ENCODE results near the gene SH3YL1.

Gene SH3YL1

DNA sequence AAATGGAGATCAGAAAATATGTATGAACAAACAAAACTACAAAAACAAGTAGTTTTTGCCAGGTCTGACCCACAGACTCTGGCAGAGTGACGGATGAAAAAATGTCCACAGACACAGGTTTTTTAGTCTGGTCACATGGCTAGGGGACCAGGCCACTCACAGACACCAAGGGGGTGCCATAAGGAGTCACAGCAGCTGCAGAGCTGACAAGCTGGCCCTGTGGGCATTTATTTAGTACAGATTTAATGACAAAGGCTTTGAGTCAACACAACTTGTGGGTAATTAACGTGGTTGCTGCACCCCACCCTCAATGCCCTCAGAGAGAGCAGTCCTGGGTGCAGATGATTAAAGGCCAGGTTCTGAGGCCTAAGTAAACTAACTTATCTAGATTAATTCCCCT, 76.0 kb downstream of the SH3YL1 start:
- no peak overlapping the region for H3K4me3 ChIP-seq (ENCODE audit: low read length)
- no peak overlapping the region for H2AFZ ChIP-seq (ENCODE audit: low read length)
- TF ChIP-seq EZH2 (optimal IDR thresholded peaks at IDR 0.05; ENCODE audit: low read depth, low read length) (no peak), EZH2phosphoT487 (IDR thresholded peaks at IDR 0.05; ENCODE audit: low read length) (no peak)
- TF ChIP-seq, protein P1, sequence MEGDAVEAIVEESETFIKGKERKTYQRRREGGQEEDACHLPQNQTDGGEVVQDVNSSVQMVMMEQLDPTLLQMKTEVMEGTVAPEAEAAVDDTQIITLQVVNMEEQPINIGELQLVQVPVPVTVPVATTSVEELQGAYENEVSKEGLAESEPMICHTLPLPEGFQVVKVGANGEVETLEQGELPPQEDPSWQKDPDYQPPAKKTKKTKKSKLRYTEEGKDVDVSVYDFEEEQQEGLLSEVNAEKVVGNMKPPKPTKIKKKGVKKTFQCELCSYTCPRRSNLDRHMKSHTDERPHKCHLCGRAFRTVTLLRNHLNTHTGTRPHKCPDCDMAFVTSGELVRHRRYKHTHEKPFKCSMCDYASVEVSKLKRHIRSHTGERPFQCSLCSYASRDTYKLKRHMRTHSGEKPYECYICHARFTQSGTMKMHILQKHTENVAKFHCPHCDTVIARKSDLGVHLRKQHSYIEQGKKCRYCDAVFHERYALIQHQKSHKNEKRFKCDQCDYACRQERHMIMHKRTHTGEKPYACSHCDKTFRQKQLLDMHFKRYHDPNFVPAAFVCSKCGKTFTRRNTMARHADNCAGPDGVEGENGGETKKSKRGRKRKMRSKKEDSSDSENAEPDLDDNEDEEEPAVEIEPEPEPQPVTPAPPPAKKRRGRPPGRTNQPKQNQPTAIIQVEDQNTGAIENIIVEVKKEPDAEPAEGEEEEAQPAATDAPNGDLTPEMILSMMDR (IDR thresholded peaks at IDR 0.05; ENCODE audit: low read length), result no peak
- H3K4me2 ChIP-seq (ENCODE audit: low read depth, low read length), result no peak overlapping the region
- H3K4me1 ChIP-seq (ENCODE audit: low read length), result no peaks in the 10 kb centered on the region
- H3K9me3 ChIP-seq (replicated peaks; ENCODE audit: insufficient read depth, low read length), result 0 out of 2 replicates have a peak, but pooled peaks cover 4% of the 10 kb centered on the region
- no peak overlapping the region for H3K27ac ChIP-seq (ENCODE audit: low read length)
- H4K20me1 ChIP-seq (ENCODE audit: insufficient read depth, low read length), result no peaks in the 10 kb centered on the region
- no peaks in the 10 kb centered on the region for H3K79me2 ChIP-seq (ENCODE audit: low read length)
- DNase-seq, result no peak
- no peaks in the 10 kb centered on the region for H3K9me2 ChIP-seq (replicated peaks; ENCODE audit: insufficient read depth, low read length)
- H3K36me3 ChIP-seq (replicated peaks; ENCODE audit: insufficient read depth, low read length), result no peaks in the 10 kb centered on the region
- no peak overlapping the region for H3K9ac ChIP-seq (ENCODE audit: low read length)
- no peaks in the 10 kb centered on the region for H3K27me3 ChIP-seq (replicated peaks; ENCODE audit: insufficient read depth, low read length)
- no peaks in the 10 kb centered on the region for H3F3A ChIP-seq (ENCODE audit: insufficient read depth, low read length)

DNA sequence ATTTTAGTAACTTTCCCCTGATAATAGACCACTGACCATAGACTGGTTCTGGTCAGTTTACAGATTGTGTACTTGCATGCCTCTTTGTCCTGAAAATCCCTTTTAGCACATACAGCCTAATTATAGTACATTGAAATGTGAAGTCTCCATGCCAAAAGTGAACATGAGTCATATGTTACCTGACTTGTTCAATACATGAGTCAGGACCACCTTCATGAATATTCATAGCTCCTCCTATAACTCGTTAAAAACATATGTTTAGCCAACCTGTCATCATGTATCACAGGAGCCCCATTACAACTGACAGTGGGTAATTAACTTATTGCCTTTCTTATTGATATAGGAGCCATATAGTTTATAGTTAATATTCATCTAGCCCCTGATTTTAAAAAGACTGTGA, 78.6 kb downstream of the SH3YL1 start:
- Histone ChIP-seq H3K4me1 (ENCODE audit: low read length) (no peaks in the 10 kb centered on the region), H3K27me3 (replicated peaks; ENCODE audit: insufficient read depth, low read length) (no peaks in the 10 kb centered on the region), H3K9me3 (replicated peaks; ENCODE audit: insufficient read depth, low read length) (0 out of 2 replicates have a peak, but pooled peaks cover 4% of the 10 kb centered on the region), H3F3A (ENCODE audit: insufficient read depth, low read length) (no peaks in the 10 kb centered on the region), H4K20me1 (ENCODE audit: insufficient read depth, low read length) (no peaks in the 10 kb centered on the region), H3K27ac (ENCODE audit: low read length) (no peak overlapping the region), H3K9ac (ENCODE audit: low read length) (no peak overlapping the region), H3K4me2 (ENCODE audit: low read depth, low read length) (no peak overlapping the region), H3K4me3 (ENCODE audit: low read length) (no peak overlapping the region), H3K79me2 (ENCODE audit: low read length) (no peaks in the 10 kb centered on the region), H3K9me2 (replicated peaks; ENCODE audit: insufficient read depth, low read length) (no peaks in the 10 kb centered on the region), H3K36me3 (replicated peaks; ENCODE audit: insufficient read depth, low read length) (no peaks in the 10 kb centered on the region), H2AFZ (ENCODE audit: low read length) (no peak overlapping the region)
- DNase-seq, result no peak
- TF ChIP-seq, protein P1 (IDR thresholded peaks at IDR 0.05; ENCODE audit: low read length), result no peak
- no peak for TF ChIP-seq EZH2 (optimal IDR thresholded peaks at IDR 0.05; ENCODE audit: low read depth, low read length)
- no peak for TF ChIP-seq EZH2phosphoT487 (IDR thresholded peaks at IDR 0.05; ENCODE audit: low read length)

DNA sequence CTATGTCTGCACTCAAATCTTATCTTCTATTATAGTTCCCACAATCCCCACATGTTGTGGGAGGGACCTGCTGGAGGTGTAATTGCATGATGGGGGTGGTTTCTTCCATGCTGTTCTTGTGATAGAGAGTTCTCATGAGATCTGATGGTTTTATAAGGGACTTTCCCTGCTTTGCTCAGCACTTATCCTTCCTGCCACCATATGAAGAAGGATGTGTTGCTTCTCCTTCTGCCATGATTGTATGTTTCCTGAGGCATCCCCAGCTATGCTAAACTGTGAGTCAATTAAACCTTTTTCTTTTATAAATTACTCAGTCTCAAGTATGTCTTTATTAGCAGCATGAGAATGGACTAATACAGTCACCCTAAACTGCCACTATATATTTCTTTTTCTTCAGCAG, 79.1 kb downstream of the SH3YL1 start:
- H3K79me2 ChIP-seq (ENCODE audit: low read length), result no peaks in the 10 kb centered on the region
- no peak overlapping the region for H3K27ac ChIP-seq (ENCODE audit: low read length)
- H4K20me1 ChIP-seq (ENCODE audit: insufficient read depth, low read length), result no peaks in the 10 kb centered on the region
- no peaks in the 10 kb centered on the region for H3K27me3 ChIP-seq (replicated peaks; ENCODE audit: insufficient read depth, low read length)
- no peaks in the 10 kb centered on the region for H3K9me2 ChIP-seq (replicated peaks; ENCODE audit: insufficient read depth, low read length)
- H3K4me1 ChIP-seq (ENCODE audit: low read length), result no peaks in the 10 kb centered on the region
- H3K4me2 ChIP-seq (ENCODE audit: low read depth, low read length), result no peak overlapping the region
- TF ChIP-seq EZH2phosphoT487 (IDR thresholded peaks at IDR 0.05; ENCODE audit: low read length) (no peak), EZH2 (optimal IDR thresholded peaks at IDR 0.05; ENCODE audit: low read depth, low read length) (no peak)
- TF ChIP-seq, protein P1 (IDR thresholded peaks at IDR 0.05; ENCODE audit: low read length), result no peak
- no peaks in the 10 kb centered on the region for H3K36me3 ChIP-seq (replicated peaks; ENCODE audit: insufficient read depth, low read length)
- H3K9ac ChIP-seq (ENCODE audit: low read length), result no peak overlapping the region
- 0 out of 2 replicates have a peak, but pooled peaks cover 4% of the 10 kb centered on the region for H3K9me3 ChIP-seq (replicated peaks; ENCODE audit: insufficient read depth, low read length)
- H2AFZ ChIP-seq (ENCODE audit: low read length), result no peak overlapping the region
- no peaks in the 10 kb centered on the region for H3F3A ChIP-seq (ENCODE audit: insufficient read depth, low read length)
- H3K4me3 ChIP-seq (ENCODE audit: low read length), result no peak overlapping the region
- no peak for DNase-seq

All from MM.1S (cell line).